GM21528 (cell line): ENCODE data around the gene EXOC2.
"Not testable (repeated sequence)": the region's sequence is repeated elsewhere in the genome, so short reads cannot be mapped to it uniquely, and the experiment has no call there.

Experiments used
- ATAC-seq: cut with Tn5 transposase; IDR thresholded peaks from one replicate; pipeline ENCODE4 v1.9.1; 2021; ENCODE audit warnings: mild to moderate bottlenecking, moderate library complexity; ENCODE audit not compliant: unreplicated experiment, low FRiP score

EXOC2 gene

GRCh38 chr6:683742-684440, 9.0 kb downstream of the EXOC2 start:
- no peak for ATAC-seq

- ATAC-seq: no peak
These were observed 12.1 kb downstream of the EXOC2 start for GRCh38 chr6:680666-681340.

GRCh38 chr6:680251-680650, 12.7 kb downstream of the EXOC2 start:
- ATAC-seq: no peak

GRCh38 chr6:679282-679681, 13.7 kb downstream of the EXOC2 start:
- ATAC-seq: no peak

GRCh38 chr6:678520-678919, 14.4 kb downstream of the EXOC2 start:
- no peak for ATAC-seq

GRCh38 chr6:677919-678318, 15.0 kb downstream of the EXOC2 start:
- no peak for ATAC-seq

GRCh38 chr6:674956-675355, 18.0 kb downstream of the EXOC2 start:
- ATAC-seq: no peak

- ATAC-seq: no peak
These were observed 18.5 kb downstream of the EXOC2 start for GRCh38 chr6:674406-674805.

- no peak for ATAC-seq
These were observed 25.5 kb downstream of the EXOC2 start for GRCh38 chr6:667253-667927.

- ATAC-seq: no peak
These were observed 27.3 kb downstream of the EXOC2 start for GRCh38 chr6:665403-666267.

- not testable (repeated sequence) for ATAC-seq
These were observed 29.2 kb downstream of the EXOC2 start for GRCh38 chr6:663788-664187.

GRCh38 chr6:659716-660581, 33.0 kb downstream of the EXOC2 start:
- ATAC-seq: no peak

GRCh38 chr6:658244-658643, 34.7 kb downstream of the EXOC2 start:
- no peak for ATAC-seq

- ATAC-seq: no peak
These were observed 35.2 kb downstream of the EXOC2 start for GRCh38 chr6:657743-658142.

GRCh38 chr6:656460-657252, 36.3 kb downstream of the EXOC2 start, which contains the start of gene HUS1B:
Gene HUS1B (minus strand): TSS chr6:657100. CDS start chr6:656944, 156 bp downstream.
- no peak for ATAC-seq

GRCh38 chr6:654136-654535, 38.8 kb downstream of the EXOC2 start:
- no peak for ATAC-seq

GRCh38 chr6:652865-653264, 40.1 kb downstream of the EXOC2 start:
- no peak for ATAC-seq

GRCh38 chr6:650098-650497, 42.8 kb downstream of the EXOC2 start:
- ATAC-seq: no peak

- ATAC-seq: no peak
These were observed 50.1 kb downstream of the EXOC2 start for GRCh38 chr6:642805-643204.
